H9 (cell line): Measurements from ENCODE around the gene CMTM2. TPM values are rescaled to one million over a fixed set of nuclear protein-coding genes. Genes with fewer than 3 reads are reported as not detected.

Source experiments
- DNase-seq: peaks from one replicate; pipeline ENCODE4 v3.0.0-alpha.2; 2017
- H2AFZ ChIP-seq: one replicate; pipeline ENCODE4 v1.6.1; 2013; ENCODE audit warnings: mild to moderate bottlenecking, low read length, control low read depth, moderate library complexity
- H2AK5ac ChIP-seq: 2 replicates; pipeline ENCODE4 v1.6.1; 2013; ENCODE audit warnings: low read length, control low read depth, mixed read lengths; ENCODE audit not compliant: insufficient read length
- H2BK120ac ChIP-seq: one replicate; pipeline ENCODE4 v1.6.1; 2013; ENCODE audit warnings: low read depth, mild to moderate bottlenecking, low read length, control low read depth, inconsistent platforms; ENCODE audit not compliant: poor library complexity, severe bottlenecking
- H2BK12ac ChIP-seq: 2 replicates; pipeline ENCODE4 v1.6.1; 2013; ENCODE audit warnings: low read length, control low read depth, mixed read lengths, low read depth; ENCODE audit not compliant: insufficient read length
- H2BK15ac ChIP-seq: 2 replicates; pipeline ENCODE4 v1.6.1; 2013; ENCODE audit warnings: low read depth, low read length, control low read depth
- H2BK20ac ChIP-seq: one replicate; pipeline ENCODE4 v1.6.1; 2013; ENCODE audit warnings: low read depth, mild to moderate bottlenecking, low read length, control low read depth, inconsistent platforms; ENCODE audit not compliant: poor library complexity, severe bottlenecking
- H2BK5ac ChIP-seq: 2 replicates; pipeline ENCODE4 v1.6.1; 2013; ENCODE audit warnings: low read length, control low read depth, mixed read lengths; ENCODE audit not compliant: insufficient read length
- H3K14ac ChIP-seq: 2 replicates; pipeline ENCODE4 v1.6.1; 2013; ENCODE audit warnings: low read length, control low read depth; ENCODE audit not compliant: insufficient read depth
- H3K18ac ChIP-seq: 2 replicates; pipeline ENCODE4 v1.6.1; 2013; ENCODE audit warnings: low read depth, mild to moderate bottlenecking, mixed read lengths, low read length, control low read depth; ENCODE audit not compliant: insufficient read length
- H3K23ac ChIP-seq: 2 replicates; pipeline ENCODE4 v1.6.1; 2013; ENCODE audit warnings: low read length, control low read depth, mixed read lengths, low read depth; ENCODE audit not compliant: insufficient read length
- H3K23me2 ChIP-seq: 2 replicates; pipeline ENCODE4 v1.6.1; 2013; ENCODE audit warnings: low read depth, mild to moderate bottlenecking, mixed read lengths, low read length, control low read depth; ENCODE audit not compliant: insufficient read length, poor library complexity, severe bottlenecking
- H3K27ac ChIP-seq: 2 replicates; pipeline ENCODE4 v1.5.1; 2013; ENCODE audit warnings: low read length, control low read depth, mixed read lengths, low read depth; ENCODE audit not compliant: insufficient read length
- H3K27me3 ChIP-seq: 2 replicates; pipeline ENCODE4 v1.6.1; 2013; ENCODE audit warnings: low read length, control low read depth, inconsistent platforms; ENCODE audit not compliant: insufficient read depth
- H3K4ac ChIP-seq: 2 replicates; pipeline ENCODE4 v1.6.1; 2013; ENCODE audit warnings: low read depth, mild to moderate bottlenecking, control low read depth, inconsistent platforms, low read length, moderate library complexity
- H3K4me1 ChIP-seq: 2 replicates; pipeline ENCODE4 v1.6.1; 2013; ENCODE audit warnings: low read length, control low read depth, inconsistent platforms; ENCODE audit not compliant: insufficient read depth
- H3K4me2 ChIP-seq: 2 replicates; pipeline ENCODE4 v1.6.1; 2013; ENCODE audit warnings: low read length, control low read depth, mixed read lengths; ENCODE audit not compliant: insufficient read length, insufficient read depth
- H3K56ac ChIP-seq: 2 replicates; pipeline ENCODE4 v1.6.1; 2013; ENCODE audit warnings: low read depth, mild to moderate bottlenecking, mixed read lengths, low read length, control low read depth; ENCODE audit not compliant: insufficient read length
- H3K79me1 ChIP-seq: 2 replicates; pipeline ENCODE4 v1.6.1; 2013; ENCODE audit warnings: low read depth, mild to moderate bottlenecking, moderate library complexity, low read length, control low read depth, inconsistent platforms; ENCODE audit not compliant: insufficient read depth, poor library complexity, severe bottlenecking
- H3K79me2 ChIP-seq: 2 replicates; pipeline ENCODE4 v1.6.1; 2013; ENCODE audit warnings: low read length, control low read depth, inconsistent platforms; ENCODE audit not compliant: insufficient read depth
- H3K9ac ChIP-seq: 2 replicates; pipeline ENCODE4 v1.6.1; 2013; ENCODE audit warnings: low read length, control low read depth, mixed read lengths; ENCODE audit not compliant: insufficient read length; ENCODE audit errors: extremely low read depth
- H3K9me3 ChIP-seq: one replicate; pipeline ENCODE4 v1.6.1; 2013; ENCODE audit warnings: low read depth, low read length, inconsistent platforms; ENCODE audit not compliant: control insufficient read depth
- H3T11ph ChIP-seq: one replicate; pipeline ENCODE4 v1.6.1; 2013; ENCODE audit warnings: mild to moderate bottlenecking, low read length, control low read depth, inconsistent platforms
- H4K20me1 ChIP-seq: one replicate; pipeline ENCODE4 v1.6.1; 2013; ENCODE audit not compliant: control insufficient read depth, insufficient read length, insufficient read depth
- H4K5ac ChIP-seq: 2 replicates; pipeline ENCODE4 v1.6.1; 2013; ENCODE audit warnings: low read depth, mild to moderate bottlenecking, mixed read lengths, low read length, control low read depth; ENCODE audit not compliant: insufficient read length
- H4K8ac ChIP-seq: replicated peaks from 2 replicates; pipeline ENCODE4 v1.6.1; 2013; ENCODE audit warnings: low read length, control low read depth, mixed read lengths, low read depth; ENCODE audit not compliant: insufficient read length
- H4K91ac ChIP-seq: 2 replicates; pipeline ENCODE4 v1.6.1; 2013; ENCODE audit warnings: low read depth, mild to moderate bottlenecking, moderate library complexity, mixed read lengths, low read length, control low read depth; ENCODE audit not compliant: insufficient read length
- H3K27ac Mint-ChIP-seq, 3 experiments: 2 replicates in 2 of 3; 3 replicates in 1 of 3; pipeline ENCODE4 v1.8.0; 2020 to 2021; ENCODE audit warnings: mixed read lengths in 3 of 3, mild to moderate bottlenecking in 1 of 3, moderate library complexity in 1 of 3
- H3K27me3 Mint-ChIP-seq: 2 replicates; pipeline ENCODE4 v1.8.0; 2021; ENCODE audit warnings: low read depth, mild to moderate bottlenecking, moderate library complexity, mixed read lengths
- H3K36me3 Mint-ChIP-seq, 3 experiments: 2 replicates in 2 of 3; 3 replicates in 1 of 3; pipeline ENCODE4 v1.8.0; 2020 to 2021; ENCODE audit warnings: low read depth in 3 of 3, mixed read lengths in 3 of 3; ENCODE audit not compliant: insufficient read depth in 1 of 3
- H3K4me1 Mint-ChIP-seq, 2 experiments: 2 replicates each; pipeline ENCODE4 v1.8.0; 2020; ENCODE audit warnings: mixed read lengths in 2 of 2
- H3K4me3 Mint-ChIP-seq, 2 experiments: 2 replicates in 1 of 2; 3 replicates in 1 of 2; pipeline ENCODE4 v1.8.0; 2020 to 2021; ENCODE audit warnings: mild to moderate bottlenecking in 2 of 2, mixed read lengths in 2 of 2, moderate library complexity in 1 of 2
- H3K9me3 Mint-ChIP-seq, 2 experiments: 2 replicates in 1 of 2; 3 replicates in 1 of 2; pipeline ENCODE4 v1.8.0; 2020; ENCODE audit warnings: mild to moderate bottlenecking in 2 of 2, mixed read lengths in 2 of 2, moderate library complexity in 1 of 2
- WGBS: extraction: QIAGEN DNeasy Blood & Tissue Kit; methylation state at CpG from one replicate; pipeline ENCODE4 v1.1.7; 2013; ENCODE audit warnings: missing lambda C conversion rate, low lambda C conversion rate, mixed read lengths; ENCODE audit not compliant: insufficient read length; ENCODE audit errors: extremely low coverage; 5-methylcytosine and 5-hydroxymethylcytosine counted together
- total RNA-seq: library from RNA; stranded (reverse); gene quantifications from 2 replicates; pipeline ENCODE4 v1.2.1, GENCODE V29; 2021
- TF ChIP-seq, protein P1 (sequence below): fragments of 200-600 bp; sonication (generic); conservative IDR thresholded peaks from 3 replicates; pipeline ENCODE4 v1.8.0; 2021; ENCODE audit warnings: antibody characterized with exemption, mild to moderate bottlenecking

Gene CMTM2
- total RNA-seq, 1 experiment from 2014 or later: not detected

DNA sequence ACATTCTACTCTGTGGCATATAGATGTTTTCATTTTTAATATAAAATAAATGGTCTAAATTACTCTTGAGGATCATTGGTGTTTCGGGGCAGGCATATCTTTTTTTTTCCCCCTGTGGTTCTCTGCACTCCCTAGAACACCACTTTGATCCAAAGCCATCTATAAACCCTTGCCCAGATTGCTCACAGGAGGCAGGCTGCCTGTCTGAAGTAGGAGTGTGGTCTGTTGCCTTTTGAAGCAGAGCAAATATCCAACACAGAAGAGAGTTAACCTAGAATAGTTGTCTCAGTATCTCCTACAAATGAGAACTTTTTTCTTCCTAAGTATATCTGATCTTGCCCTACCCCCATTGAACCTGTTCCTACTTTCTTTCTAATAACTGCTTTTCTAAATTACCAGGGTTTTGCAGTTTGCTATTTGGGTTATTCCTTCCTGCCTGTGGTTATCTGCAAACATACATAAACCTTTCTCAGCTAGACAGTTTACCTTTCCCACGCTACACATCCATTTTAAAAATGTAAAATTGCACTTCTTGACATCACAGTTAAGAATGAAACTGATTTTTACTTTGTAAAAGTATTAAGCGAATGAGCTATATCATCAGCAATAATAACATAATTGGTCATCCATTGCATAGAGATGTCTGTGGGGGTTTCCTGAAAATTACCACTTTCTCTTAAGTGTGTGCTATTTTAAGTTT, 17.7 kb upstream of the CMTM2 start:
- no CpG with 5 or more reads among the region's 3 CpGs for WGBS

More for the DNA sequence above, 17.7 kb upstream of the CMTM2 start:
- TF ChIP-seq, protein P1, sequence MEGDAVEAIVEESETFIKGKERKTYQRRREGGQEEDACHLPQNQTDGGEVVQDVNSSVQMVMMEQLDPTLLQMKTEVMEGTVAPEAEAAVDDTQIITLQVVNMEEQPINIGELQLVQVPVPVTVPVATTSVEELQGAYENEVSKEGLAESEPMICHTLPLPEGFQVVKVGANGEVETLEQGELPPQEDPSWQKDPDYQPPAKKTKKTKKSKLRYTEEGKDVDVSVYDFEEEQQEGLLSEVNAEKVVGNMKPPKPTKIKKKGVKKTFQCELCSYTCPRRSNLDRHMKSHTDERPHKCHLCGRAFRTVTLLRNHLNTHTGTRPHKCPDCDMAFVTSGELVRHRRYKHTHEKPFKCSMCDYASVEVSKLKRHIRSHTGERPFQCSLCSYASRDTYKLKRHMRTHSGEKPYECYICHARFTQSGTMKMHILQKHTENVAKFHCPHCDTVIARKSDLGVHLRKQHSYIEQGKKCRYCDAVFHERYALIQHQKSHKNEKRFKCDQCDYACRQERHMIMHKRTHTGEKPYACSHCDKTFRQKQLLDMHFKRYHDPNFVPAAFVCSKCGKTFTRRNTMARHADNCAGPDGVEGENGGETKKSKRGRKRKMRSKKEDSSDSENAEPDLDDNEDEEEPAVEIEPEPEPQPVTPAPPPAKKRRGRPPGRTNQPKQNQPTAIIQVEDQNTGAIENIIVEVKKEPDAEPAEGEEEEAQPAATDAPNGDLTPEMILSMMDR: no peak
- Histone ChIP-seq H3K23ac (no peak overlapping the region), H2AK5ac (no peak overlapping the region), H3K27me3 (no peaks in the 10 kb centered on the region), H4K20me1 (peaks cover 3% of the 10 kb centered on the region), H3K79me2 (no peaks in the 10 kb centered on the region), H3K9me3 (no peaks in the 10 kb centered on the region), H2BK12ac (no peak overlapping the region), H2BK120ac (no peak overlapping the region), H3T11ph (no peak overlapping the region), H3K27ac (no peak overlapping the region), H4K91ac (no peak overlapping the region), H3K14ac (no peak overlapping the region), H3K4me2 (no peak overlapping the region), H3K9ac (no peak overlapping the region), H2BK5ac (no peak overlapping the region), H4K8ac (no peak overlapping the region), H4K5ac (no peak overlapping the region), H3K23me2 (no peaks in the 10 kb centered on the region), H3K79me1 (no peaks in the 10 kb centered on the region), H3K56ac (no peak overlapping the region), H2BK15ac (no peak overlapping the region), H3K4me1 (no peaks in the 10 kb centered on the region), H2AFZ (no peak overlapping the region), H3K18ac (no peak overlapping the region), H2BK20ac (no peak overlapping the region), H3K4ac (no peak overlapping the region)
- no peaks in the 10 kb centered on the region for H3K4me1 Mint-ChIP-seq
- no peaks in the 10 kb centered on the region for H3K27me3 Mint-ChIP-seq
- DNase-seq: no peak
- H3K36me3 Mint-ChIP-seq: peaks cover 0 to 14% (median 14%) of the 10 kb centered on the region in 3 experiments; a peak in 4 of 7 replicates
- H3K4me3 Mint-ChIP-seq: no peak overlapping the region
- H3K27ac Mint-ChIP-seq: no peak overlapping the region
- H3K9me3 Mint-ChIP-seq: no peaks in the 10 kb centered on the region
